ENCODE data around the gene DENND5A.
"Not testable (repeated sequence)": the region's sequence is repeated elsewhere in the genome, so short reads cannot be mapped to it uniquely, and the experiment has no call there.

Gene DENND5A

GRCh38 chr11:9137293-9138132 lies 127.6 kb downstream of the DENND5A start:
- peak; percentile 96 for DNase-seq

GRCh38 chr11:9136741-9137140 lies 128.4 kb downstream of the DENND5A start:
- no peak for DNase-seq

- DNase-seq = no peak
These were observed 131.2 kb downstream of the DENND5A start for GRCh38 chr11:9133956-9134355.

- no peak for DNase-seq
These were observed 132.8 kb downstream of the DENND5A start for GRCh38 chr11:9132203-9132878.

- DNase-seq = no peak
These were observed 134.9 kb downstream of the DENND5A start for GRCh38 chr11:9130297-9130696.

GRCh38 chr11:9126636-9127035 lies 138.5 kb downstream of the DENND5A start:
- no peak for DNase-seq

GRCh38 chr11:9125185-9125886 lies 139.8 kb downstream of the DENND5A start:
- no peak for DNase-seq

- no peak for DNase-seq
These were observed 141.4 kb downstream of the DENND5A start for GRCh38 chr11:9123595-9124304.

GRCh38 chr11:9121469-9121796 lies 143.7 kb downstream of the DENND5A start:
- no peak for DNase-seq

GRCh38 chr11:9120664-9121468 lies 144.3 kb downstream of the DENND5A start:
- DNase-seq = no peak

- no peak for DNase-seq
These were observed 146.9 kb downstream of the DENND5A start for GRCh38 chr11:9118277-9118676.

- no peak for DNase-seq
These were observed 153.1 kb downstream of the DENND5A start for GRCh38 chr11:9112075-9112474.

GRCh38 chr11:9109858-9110731 lies 155.1 kb downstream of the DENND5A start:
- no peak for DNase-seq

GRCh38 chr11:9104580-9104979 lies 160.6 kb downstream of the DENND5A start:
- no peak for DNase-seq

GRCh38 chr11:9103542-9104276 lies 161.4 kb downstream of the DENND5A start:
- no peak for DNase-seq

GRCh38 chr11:9099617-9100016 lies 165.5 kb downstream of the DENND5A start:
- DNase-seq = no peak

GRCh38 chr11:9098455-9098854 lies 166.7 kb downstream of the DENND5A start:
- DNase-seq = not testable (repeated sequence)

- not testable (repeated sequence) for DNase-seq
These were observed 167.8 kb downstream of the DENND5A start for GRCh38 chr11:9097186-9097943.

- DNase-seq = no peak
These were observed 168.7 kb downstream of the DENND5A start for GRCh38 chr11:9096427-9096826.

GRCh38 chr11:9095421-9095820 lies 169.7 kb downstream of the DENND5A start:
- no peak for DNase-seq

Measured in DMS153 (cell line).